H1 (cell line): Measurements from ENCODE around the gene FASN. TPM values are rescaled to one million over a fixed set of nuclear protein-coding genes. Genes with fewer than 3 reads are reported as not detected.

ENCODE experiments used
- CTCF ChIA-PET: fragments of 300-600 bp; sonication (Branson Sonifier 250); formaldehyde crosslinking; loops from one replicate; lab custom pipeline; 2021; ENCODE audit not compliant: partially characterized antibody; lab: Charles Lee
- POLR2A ChIA-PET: fragments of 300-600 bp; sonication (Branson Sonifier 250); formaldehyde crosslinking; loops from one replicate; lab custom pipeline; 2021; ENCODE audit warnings: inconsistent platforms; ENCODE audit not compliant: partially characterized antibody; lab: Charles Lee
- DNase-seq, 2 experiments: peaks; one replicate each; pipeline versions ENCODE4 v3.0.0 to v3.0.0-alpha.2; 2010 to 2022; ENCODE audit warnings: low spot score in 2 of 2, low read depth in 1 of 2, mixed read lengths in 1 of 2
- FAIRE-seq: peaks from 2 replicates; lab custom pipeline; 2011; peaks lifted over from hg19 to GRCh38; lab: Jason Lieb, UNC
- H2AFZ ChIP-seq: 2 replicates; pipeline ENCODE4 v1.8.1; 2012; ENCODE audit warnings: low read length, inconsistent platforms
- H2AK5ac ChIP-seq: 2 replicates; pipeline ENCODE4 v1.6.1; 2013; ENCODE audit warnings: low read depth, low read length
- H2BK120ac ChIP-seq: replicated peaks from 2 replicates; pipeline ENCODE3; 2013; ENCODE audit warnings: low read depth, low read length, inconsistent platforms
- H2BK12ac ChIP-seq: 2 replicates; pipeline ENCODE4 v1.6.1; 2013; ENCODE audit warnings: low read depth, low read length
- H2BK15ac ChIP-seq: 2 replicates; pipeline ENCODE4 v1.6.1; 2013; ENCODE audit warnings: low read length
- H2BK20ac ChIP-seq: 2 replicates; pipeline ENCODE4 v1.6.1; 2013; ENCODE audit warnings: low read length
- H2BK5ac ChIP-seq: 2 replicates; pipeline ENCODE4 v1.6.1; 2013; ENCODE audit warnings: low read depth, low read length
- H3K14ac ChIP-seq: 2 replicates; pipeline ENCODE4 v1.6.1; 2013; ENCODE audit warnings: inconsistent platforms; ENCODE audit not compliant: insufficient read length
- H3K18ac ChIP-seq: 2 replicates; pipeline ENCODE4 v1.6.1; 2013; ENCODE audit warnings: low read length; ENCODE audit errors: extremely low read depth
- H3K23ac ChIP-seq: 2 replicates; pipeline ENCODE4 v1.6.1; 2013; ENCODE audit warnings: inconsistent platforms; ENCODE audit not compliant: insufficient read length
- H3K23me2 ChIP-seq: 2 replicates; pipeline ENCODE4 v1.6.1; 2013; ENCODE audit warnings: low read depth, low read length
- H3K27ac ChIP-seq: 2 replicates; pipeline ENCODE4 v1.6.1; 2011; ENCODE audit warnings: low read depth, low read length, inconsistent platforms
- H3K27me3 ChIP-seq, 4 experiments: replicated peaks in 1 of 4; 1 replicate in 1 of 4; 2 replicates in 3 of 4; pipeline versions ENCODE4 v1.6.1 to v1.8.1; 2011 to 2013; ENCODE audit warnings: low read length in 3 of 4, mild to moderate bottlenecking in 3 of 4, inconsistent platforms in 2 of 4, mixed read lengths in 2 of 4, moderate library complexity in 1 of 4; ENCODE audit not compliant: control insufficient read depth in 3 of 4, insufficient read depth in 3 of 4; ENCODE audit errors: extremely low read depth in 1 of 4
- H3K36me3 ChIP-seq, 4 experiments: 2 replicates each; pipeline versions ENCODE4 v1.6.1 to v1.8.1; 2011 to 2013; ENCODE audit warnings: mild to moderate bottlenecking in 4 of 4, low read length in 3 of 4, moderate library complexity in 2 of 4, control low read depth in 1 of 4, inconsistent platforms in 1 of 4; ENCODE audit not compliant: insufficient read depth in 4 of 4, control insufficient read depth in 2 of 4
- H3K4ac ChIP-seq: replicated peaks from 2 replicates; pipeline ENCODE3; 2013; ENCODE audit warnings: low read length, low read depth, mixed read lengths, inconsistent platforms; ENCODE audit not compliant: insufficient read length
- H3K4me1 ChIP-seq, 4 experiments: replicated peaks in 1 of 4; 1 replicate in 1 of 4; 2 replicates in 3 of 4; pipeline versions ENCODE4 v1.6.1 to v1.8.1; 2011 to 2013; ENCODE audit warnings: low read length in 3 of 4, inconsistent platforms in 2 of 4, mixed read lengths in 1 of 4; ENCODE audit not compliant: insufficient read depth in 4 of 4, control insufficient read depth in 3 of 4
- H3K4me2 ChIP-seq, 2 experiments: 2 replicates each; pipeline versions ENCODE4 v1.6.1 to v1.8.1; 2011 to 2013; ENCODE audit warnings: low read depth in 2 of 2, low read length in 2 of 2, control low read depth in 1 of 2, inconsistent platforms in 1 of 2, mild to moderate bottlenecking in 1 of 2; ENCODE audit not compliant: insufficient read depth in 1 of 2
- H3K4me3 ChIP-seq, 4 experiments: fragments of 200-600, 300-600 bp in 1 of 4; sonication (generic), shearing (Covaris generic), sonication (Bioruptor Twin) in 1 of 4; 2 replicates each; pipeline versions ENCODE4 v1.5.1 to v1.8.1; 2011 to 2016; ENCODE audit warnings: low read length in 4 of 4, low read depth in 3 of 4, control low read depth in 2 of 4, inconsistent platforms in 2 of 4, mild to moderate bottlenecking in 2 of 4, mixed read lengths in 1 of 4, moderate library complexity in 1 of 4; ENCODE audit not compliant: insufficient read depth in 2 of 4; ENCODE audit errors: extremely low read depth in 1 of 4
- H3K56ac ChIP-seq: replicated peaks from 2 replicates; pipeline ENCODE3; 2013; ENCODE audit warnings: low read depth, mild to moderate bottlenecking, mixed read lengths, low read length, inconsistent platforms; ENCODE audit not compliant: insufficient read length
- H3K79me1 ChIP-seq: 2 replicates; pipeline ENCODE4 v1.6.1; 2013; ENCODE audit warnings: low read depth, low read length, control low read depth
- H3K79me2 ChIP-seq, 2 experiments: 2 replicates each; pipeline versions ENCODE4 v1.6.1 to v1.8.1; 2012 to 2013; ENCODE audit warnings: low read length in 2 of 2, mild to moderate bottlenecking in 2 of 2, inconsistent platforms in 1 of 2; ENCODE audit not compliant: insufficient read depth in 2 of 2, control insufficient read depth in 1 of 2
- H3K9ac ChIP-seq, 4 experiments: replicated peaks in 1 of 4; 1 replicate in 1 of 4; 2 replicates in 3 of 4; pipeline versions ENCODE4 v1.6.1 to v1.8.1; 2011 to 2013; ENCODE audit warnings: low read depth in 3 of 4, low read length in 3 of 4, control low read depth in 2 of 4, mild to moderate bottlenecking in 2 of 4, moderate library complexity in 2 of 4, inconsistent platforms in 1 of 4; ENCODE audit errors: extremely low read depth in 1 of 4
- H3K9me3 ChIP-seq, 2 experiments: 2 replicates each; pipeline versions ENCODE4 v1.6.1 to v1.8.1; 2012 to 2013; ENCODE audit warnings: mild to moderate bottlenecking in 2 of 2, moderate library complexity in 2 of 2, control low read depth in 1 of 2, inconsistent platforms in 1 of 2, low read depth in 1 of 2, low read length in 1 of 2, mixed read lengths in 1 of 2; ENCODE audit not compliant: insufficient read depth in 2 of 2
- H4K20me1 ChIP-seq, 2 experiments: replicated peaks in 1 of 2; 2 replicates each; pipeline versions ENCODE3 to v1.8.1; 2011 to 2013; ENCODE audit warnings: inconsistent platforms in 2 of 2, low read length in 2 of 2, mild to moderate bottlenecking in 1 of 2; ENCODE audit not compliant: insufficient read depth in 2 of 2, control insufficient read depth in 1 of 2
- H4K5ac ChIP-seq: 2 replicates; pipeline ENCODE4 v1.6.1; 2013; ENCODE audit warnings: low read length, low read depth, mixed read lengths, inconsistent platforms; ENCODE audit not compliant: insufficient read length
- H4K8ac ChIP-seq: 2 replicates; pipeline ENCODE4 v1.8.0; 2013; ENCODE audit warnings: mild to moderate bottlenecking, moderate library complexity, low read length, inconsistent platforms; ENCODE audit not compliant: insufficient read depth; ENCODE audit errors: extremely low read depth
- H4K91ac ChIP-seq: replicated peaks from 2 replicates; pipeline ENCODE3; 2013; ENCODE audit warnings: low read length, mixed read lengths, inconsistent platforms; ENCODE audit not compliant: insufficient read length
- BCL11A ChIP-seq, 2 experiments: IDR thresholded peaks; one replicate each; pipeline ENCODE4 v1.6.1; 2011; ENCODE audit warnings: low read depth in 2 of 2, low read length in 2 of 2, mild to moderate bottlenecking in 2 of 2
- CHD2 ChIP-seq: IDR thresholded peaks from 2 replicates; pipeline ENCODE4 v1.6.1; 2012; ENCODE audit warnings: low read length, improper control_type of control experiment
- CREB1 ChIP-seq: IDR thresholded peaks from 2 replicates; pipeline ENCODE4 v1.6.1; 2012; ENCODE audit warnings: inconsistent platforms
- FOSL1 ChIP-seq: IDR thresholded peaks from 2 replicates; pipeline ENCODE4 v1.6.1; 2011; ENCODE audit warnings: mild to moderate bottlenecking, low read depth, low read length, moderate library complexity; ENCODE audit not compliant: insufficient read depth
- GABPA ChIP-seq: IDR thresholded peaks from 2 replicates; pipeline ENCODE4 v1.6.1; 2011; ENCODE audit warnings: mild to moderate bottlenecking, low read length, moderate library complexity, borderline replicate concordance; ENCODE audit not compliant: insufficient read depth
- KDM4A ChIP-seq: IDR thresholded peaks from one replicate; pipeline ENCODE4 v1.7.1; 2012; ENCODE audit warnings: low read depth, mild to moderate bottlenecking, moderate library complexity, low read length, inconsistent platforms; ENCODE audit not compliant: severe bottlenecking
- POLR2A ChIP-seq, 2 experiments: IDR thresholded peaks; 1 replicate in 1 of 2; 2 replicates in 1 of 2; pipeline ENCODE4 v1.6.1; 2011; ENCODE audit warnings: low read depth in 2 of 2, low read length in 2 of 2, mild to moderate bottlenecking in 2 of 2; ENCODE audit errors: control extremely low read depth in 1 of 2
- POLR2AphosphoS5 ChIP-seq: IDR thresholded peaks from 2 replicates; pipeline ENCODE4 v1.6.1; 2011; ENCODE audit warnings: low read depth, low read length
- RNF2 ChIP-seq: fragments of 200-900, 300-1000 bp; sonication (generic); IDR thresholded peaks from 2 replicates; pipeline ENCODE4 v1.7.1; 2016; ENCODE audit warnings: borderline replicate concordance, low read depth, mild to moderate bottlenecking, antibody characterized with exemption, low read length; ENCODE audit not compliant: poor library complexity, severe bottlenecking; ENCODE audit errors: missing control alignments
- SIRT6 ChIP-seq: IDR thresholded peaks from one replicate; pipeline ENCODE4 v1.7.1; 2012; ENCODE audit warnings: low read length, inconsistent platforms
- SP1 ChIP-seq: IDR thresholded peaks from 2 replicates; pipeline ENCODE4 v1.6.1; 2011; ENCODE audit warnings: low read depth, low read length
- TCF12 ChIP-seq: IDR thresholded peaks from 2 replicates; pipeline ENCODE4 v1.6.1; 2011; ENCODE audit warnings: low read depth, mild to moderate bottlenecking, low read length
- USF2 ChIP-seq: IDR thresholded peaks from 2 replicates; pipeline ENCODE4 v1.6.1; 2011; ENCODE audit warnings: low read length, improper control_type of control experiment
- WGBS, 2 experiments: shearing (Covaris generic) in 1 of 2; methylation state at CpG; one replicate each; pipeline versions ENCODE4 v1.1.6 to v1.1.7; 2013 to 2015; ENCODE audit warnings: low lambda C conversion rate in 2 of 2, mixed read lengths in 2 of 2, inconsistent platforms in 1 of 2, low coverage in 1 of 2, missing lambda C conversion rate in 1 of 2; ENCODE audit not compliant: insufficient replicate concordance in 2 of 2, insufficient coverage in 1 of 2, insufficient read length in 1 of 2; ENCODE audit errors: extremely low coverage in 1 of 2, missing lambda C conversion rate in 1 of 2; 5-methylcytosine and 5-hydroxymethylcytosine counted together
- polyA plus RNA-seq, 7 experiments: library from polyadenylated mRNA; depleted of rRNA in 3 of 7; stranded (reverse) in 5 of 7; unstranded in 2 of 7; fragments of >200 nt in 5 of 7; fragments of 200-250 nt in 2 of 7; gene quantifications; 1 replicate in 5 of 7; 2 replicates in 1 of 7; 4 replicates in 1 of 7; pipeline versions ENCODE4 v1.2.1 to v1.2.3, GENCODE V29; 2011 to 2013; ENCODE audit warnings: missing spikeins in 2 of 7, mixed read lengths in 2 of 7
- total RNA-seq: library from RNA; stranded (reverse); fragmentation: NEBNext Ultra II Directional; extraction: Animal tissue kit (Norgen Biotek cat#: 25700); gene quantifications from 2 replicates; pipeline ENCODE4 v1.2.1, GENCODE V29; 2021

Gene FASN
- total and polyA plus RNA-seq, 2 of the 8 experiments (the other 6 are each of a cell fraction or from before 2014, with no cell fraction given): 143 to 561 TPM

- Histone ChIP-seq H3K79me1 (no peaks in the 10 kb centered on the region), H4K91ac (no peak overlapping the region), H3K56ac (no peak overlapping the region), H2BK20ac (no peak overlapping the region), H2BK15ac (no peak overlapping the region; the same call in 1 of the 2 replicates), H3K14ac (no peak overlapping the region), H3K9ac (no peak overlapping the region), H2AK5ac (no peak overlapping the region), H3K27ac (no peak overlapping the region), H4K5ac (no peak overlapping the region), H3K27me3 (peaks cover 0 to 4% (median 0%) of the 10 kb centered on the region in 4 experiments; a peak in 2 of 7 replicates), H3K79me2 (no peaks in the 10 kb centered on the region), H3K4me2 (no peak overlapping the region), H3K23me2 (0 out of 2 replicates have a peak, but pooled peaks cover 2% of the 10 kb centered on the region), H2AFZ (no peak overlapping the region), H3K23ac (no peak overlapping the region), H3K4me1 (peaks cover 0 to 8% (median 2%) of the 10 kb centered on the region in 4 experiments; a peak in 4 of 7 replicates), H4K8ac (no peak overlapping the region), H3K9me3 (no peaks in the 10 kb centered on the region), H3K4me3 (no peak overlapping the region), H2BK120ac (no peak overlapping the region), H4K20me1 (peaks cover 3 to 6% of the 10 kb centered on the region in 2 experiments), H3K4ac (no peak overlapping the region), H3K18ac (no peak overlapping the region; the same call in 1 of the 2 replicates), H2BK5ac (no peak overlapping the region), H2BK12ac (peak overlapping the region; percentile 80), H3K36me3 (no peaks in the 10 kb centered on the region)
- FAIRE-seq: no peak
- ChIA-PET POLR2A (interaction anchor here (0.6 to 3.5 kb wide), 8 partner anchors 8 to 222 kb away, joined by 3 to 13 read pairs (median 3); partner anchors contain the start of gene FASN), CTCF (interaction anchor here (1.2 to 10.5 kb wide), 3 partner anchors 12 to 90 kb away, joined by 3 to 61 read pairs (median 3); no protein-coding TSS in a partner anchor)
- DNase-seq: no peak
- 64% methylated on average over 4 of the region's 6 CpGs; no CpG with 5 or more reads in 1 of the 2 experiments for WGBS, 2 experiments
- TF ChIP-seq USF2 (no peak), KDM4A (no peak), SIRT6 (no peak), CREB1 (no peak), POLR2A (IDR thresholded peaks at IDR 0.05; ENCODE audit: control extremely low read depth in 1 of 2, low read depth in 2 of 2, low read length in 2 of 2) (no peak), GABPA (no peak), POLR2AphosphoS5 (no peak), CHD2 (no peak), RNF2 (no peak), SP1 (no peak), TCF12 (no peak), FOSL1 (no peak), BCL11A (IDR thresholded peaks at IDR 0.05; ENCODE audit: low read depth in 2 of 2, low read length in 2 of 2) (no peak)
Measured at GRCh38 chr17:82116246-82116645, 18.2 kb upstream of the FASN start.
